GM13977 (cell line): ENCODE data around the gene TBC1D13.

Experiments used
- DNase-seq: peaks from one replicate; pipeline ENCODE4 v3.0.0; 2012; ENCODE audit warnings: low spot score
- in situ Hi-C: fragments of 300-500 bp; cut with MboI; formaldehyde crosslinking; loops from one replicate; pipeline ENCODE4 v1.12.0; 2022; ENCODE audit warnings: low sequenced_read_pairs, low pct_unique_long_range_greater_than_20kb, mixed read lengths, inconsistent platforms; ENCODE audit not compliant: unreplicated experiment
- TF ChIP-seq, protein P1 (sequence below): IDR thresholded peaks from 2 replicates; pipeline ENCODE4 v1.5.1; 2012; ENCODE audit warnings: mild to moderate bottlenecking, control low read depth; ENCODE audit not compliant: insufficient read depth; ENCODE audit errors: extremely low read depth, missing control alignments

Gene TBC1D13, protein sequence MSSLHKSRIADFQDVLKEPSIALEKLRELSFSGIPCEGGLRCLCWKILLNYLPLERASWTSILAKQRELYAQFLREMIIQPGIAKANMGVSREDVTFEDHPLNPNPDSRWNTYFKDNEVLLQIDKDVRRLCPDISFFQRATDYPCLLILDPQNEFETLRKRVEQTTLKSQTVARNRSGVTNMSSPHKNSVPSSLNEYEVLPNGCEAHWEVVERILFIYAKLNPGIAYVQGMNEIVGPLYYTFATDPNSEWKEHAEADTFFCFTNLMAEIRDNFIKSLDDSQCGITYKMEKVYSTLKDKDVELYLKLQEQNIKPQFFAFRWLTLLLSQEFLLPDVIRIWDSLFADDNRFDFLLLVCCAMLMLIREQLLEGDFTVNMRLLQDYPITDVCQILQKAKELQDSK

DNA sequence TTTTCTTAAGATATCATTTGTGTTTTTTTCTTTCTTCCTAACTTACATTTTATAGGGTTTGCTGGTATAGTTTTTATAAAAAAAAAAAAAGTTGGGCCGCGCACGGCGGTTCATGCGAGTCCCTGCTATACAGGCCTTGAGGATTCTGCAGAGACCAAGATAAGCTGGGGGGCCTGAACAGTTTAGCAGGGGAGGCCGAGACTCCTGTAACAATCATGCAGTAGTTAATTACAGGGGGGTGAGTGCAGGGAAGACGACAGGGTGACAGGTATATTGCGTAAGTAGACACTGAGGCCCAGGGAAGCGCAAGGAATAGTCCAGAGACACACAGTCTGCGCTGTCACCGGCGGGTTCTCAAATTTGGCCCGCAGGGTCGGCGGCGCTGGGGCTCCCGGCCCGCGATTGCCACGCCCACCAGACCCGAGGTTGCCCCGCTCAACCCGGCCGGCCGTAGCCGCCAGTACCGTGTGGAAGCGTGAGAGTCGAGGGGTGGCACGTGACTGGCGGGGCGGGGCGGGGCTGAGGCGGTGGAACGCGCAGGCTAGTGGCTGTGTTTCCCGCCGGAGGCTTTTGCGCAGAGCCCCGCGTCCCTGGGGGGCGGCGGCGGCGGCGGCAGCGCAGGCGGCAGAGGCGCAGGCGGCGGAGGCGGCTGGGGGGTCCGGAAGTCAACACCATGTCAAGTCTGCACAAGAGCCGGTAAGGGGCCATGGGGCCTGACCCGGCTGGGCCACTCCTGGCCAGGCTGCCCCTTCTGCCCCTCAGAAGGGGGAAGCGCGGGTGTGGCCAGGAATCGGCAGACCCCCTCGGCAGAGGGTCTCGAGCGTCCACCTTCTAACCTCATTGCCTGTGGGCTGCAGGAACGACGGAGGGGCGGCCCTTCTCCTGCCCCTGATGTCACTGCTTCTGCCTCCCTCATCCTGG is at the start of gene TBC1D13:
TBC1D13 (plus strand) TSS at position 573 of the 921 bp plus-strand sequence; CDS start at position 674, 101 bp downstream.
- in situ Hi-C loops, result no loop called here
- peak; percentile 97 for DNase-seq
- TF ChIP-seq, protein P1, sequence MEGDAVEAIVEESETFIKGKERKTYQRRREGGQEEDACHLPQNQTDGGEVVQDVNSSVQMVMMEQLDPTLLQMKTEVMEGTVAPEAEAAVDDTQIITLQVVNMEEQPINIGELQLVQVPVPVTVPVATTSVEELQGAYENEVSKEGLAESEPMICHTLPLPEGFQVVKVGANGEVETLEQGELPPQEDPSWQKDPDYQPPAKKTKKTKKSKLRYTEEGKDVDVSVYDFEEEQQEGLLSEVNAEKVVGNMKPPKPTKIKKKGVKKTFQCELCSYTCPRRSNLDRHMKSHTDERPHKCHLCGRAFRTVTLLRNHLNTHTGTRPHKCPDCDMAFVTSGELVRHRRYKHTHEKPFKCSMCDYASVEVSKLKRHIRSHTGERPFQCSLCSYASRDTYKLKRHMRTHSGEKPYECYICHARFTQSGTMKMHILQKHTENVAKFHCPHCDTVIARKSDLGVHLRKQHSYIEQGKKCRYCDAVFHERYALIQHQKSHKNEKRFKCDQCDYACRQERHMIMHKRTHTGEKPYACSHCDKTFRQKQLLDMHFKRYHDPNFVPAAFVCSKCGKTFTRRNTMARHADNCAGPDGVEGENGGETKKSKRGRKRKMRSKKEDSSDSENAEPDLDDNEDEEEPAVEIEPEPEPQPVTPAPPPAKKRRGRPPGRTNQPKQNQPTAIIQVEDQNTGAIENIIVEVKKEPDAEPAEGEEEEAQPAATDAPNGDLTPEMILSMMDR, result no peak

DNA sequence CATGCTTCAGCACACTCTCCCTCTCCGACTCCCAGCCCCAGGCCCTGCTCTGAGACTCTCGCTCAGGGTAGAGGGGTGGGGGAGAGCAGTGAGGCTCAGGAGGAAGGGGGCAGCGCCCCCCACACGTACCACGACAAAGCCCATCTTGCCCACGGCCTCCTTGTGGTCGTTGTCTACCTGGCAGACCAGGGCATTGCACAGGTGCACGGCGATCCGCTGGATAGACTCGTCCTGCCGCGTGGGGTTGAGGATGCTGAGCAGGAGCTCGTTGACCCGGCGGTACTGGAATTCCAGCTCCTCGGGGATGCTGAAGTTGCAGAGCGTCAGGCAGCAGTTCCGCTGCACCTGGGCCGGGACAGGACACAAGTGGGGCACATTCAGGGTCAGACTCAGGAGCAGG is 44.7 kb upstream of the TBC1D13 start:
- no peak for DNase-seq
- in situ Hi-C loops, result no loop called here
- TF ChIP-seq, protein P1, result no peak

DNA sequence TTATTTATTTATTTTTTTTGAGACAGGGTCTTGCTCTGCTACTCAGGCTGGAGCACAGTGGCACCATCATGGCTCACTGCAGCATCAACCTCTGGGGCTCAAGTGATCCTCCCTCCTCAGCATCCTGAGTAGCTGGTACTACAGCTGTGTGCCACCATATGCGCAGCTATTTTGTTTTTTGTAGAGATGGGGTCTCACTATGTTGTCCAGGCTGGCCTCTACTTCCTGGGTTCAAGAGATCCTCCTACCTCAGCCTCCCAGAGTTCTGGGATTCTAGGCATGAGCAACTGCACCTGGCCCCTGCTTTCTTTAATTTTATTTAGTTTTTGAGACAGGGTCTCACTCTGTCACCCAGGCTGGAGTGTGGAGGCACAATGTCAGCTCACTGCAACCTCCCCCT is 43.6 kb upstream of the TBC1D13 start:
- TF ChIP-seq, protein P1, result no peak
- DNase-seq, result no peak
- in situ Hi-C loops, result no loop called here

DNA sequence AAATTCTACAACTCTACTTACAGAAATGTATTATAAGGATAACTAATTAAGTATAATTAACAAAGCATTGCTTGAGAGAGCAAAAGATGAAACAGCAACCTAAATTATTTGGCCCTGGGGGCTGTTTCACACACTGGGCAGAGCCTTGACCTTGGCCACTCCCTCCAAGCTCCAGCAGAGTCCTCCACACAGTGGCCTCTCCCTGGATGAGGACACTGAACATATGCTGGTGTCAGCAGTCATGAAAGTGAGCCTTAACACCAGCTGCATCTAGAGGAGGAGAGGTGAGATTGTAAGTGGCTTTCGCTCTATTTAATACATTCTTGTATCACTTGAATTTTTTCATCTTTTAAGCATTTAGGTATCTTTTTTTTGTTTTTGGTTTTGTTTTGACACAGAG is 39.8 kb upstream of the TBC1D13 start:
- TF ChIP-seq, protein P1, result no peak
- in situ Hi-C loops, result no loop called here
- no peak for DNase-seq

DNA sequence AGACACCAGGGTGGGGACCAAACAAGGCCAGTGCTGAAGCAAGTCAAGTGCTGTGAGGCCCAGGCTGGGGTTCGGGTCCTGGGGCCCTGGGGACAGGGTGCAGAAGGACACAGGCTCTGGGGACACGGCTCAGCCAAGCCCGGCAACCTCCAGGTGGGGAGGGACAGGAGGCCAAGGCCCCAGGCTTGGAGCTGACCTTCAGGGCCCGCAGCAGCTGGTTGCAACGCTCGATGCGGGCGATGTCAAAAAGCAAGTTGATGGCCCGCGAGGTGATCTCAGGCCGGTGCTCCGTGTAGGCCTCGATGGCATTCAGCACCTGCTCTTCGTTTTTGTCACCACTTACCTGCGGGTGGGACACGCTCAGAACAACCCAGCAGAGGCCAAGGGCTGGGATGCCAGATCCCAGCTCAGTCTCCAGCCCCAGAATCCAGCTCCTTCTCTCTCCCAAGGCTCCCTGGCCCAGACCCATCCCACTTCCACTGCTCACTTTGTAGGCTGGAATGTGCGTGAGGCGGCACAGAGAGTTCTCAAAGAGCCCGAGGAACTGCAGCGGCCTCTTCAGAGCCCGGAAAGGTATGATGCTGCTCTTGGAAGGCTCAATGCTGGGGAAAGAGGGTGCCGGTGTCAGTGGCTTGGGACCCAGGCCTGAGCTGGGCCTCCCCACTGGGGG is 36.0 kb upstream of the TBC1D13 start:
- TF ChIP-seq, protein P1, result no peak
- in situ Hi-C loops, result no loop called here
- DNase-seq, result no peak

DNA sequence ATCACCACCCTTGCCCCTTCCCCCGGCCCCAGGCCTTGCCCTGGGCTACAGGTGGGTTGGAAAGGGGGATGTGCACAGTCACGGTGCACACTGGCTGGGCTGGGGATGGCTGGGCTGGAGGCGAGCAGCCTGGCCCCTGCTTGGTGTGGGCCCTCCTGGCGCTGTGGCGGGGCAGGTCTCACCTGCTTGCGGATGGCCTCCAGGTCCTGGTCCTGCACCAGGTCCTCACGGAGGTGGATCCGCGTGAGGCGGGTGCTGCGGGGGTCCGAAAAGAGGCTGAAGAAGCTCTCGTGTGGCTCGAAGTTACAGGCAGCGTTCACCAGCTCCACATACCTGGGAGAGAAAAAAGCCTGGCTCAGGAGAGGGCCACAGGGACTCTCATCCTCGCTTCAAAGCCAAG is 33.4 kb upstream of the TBC1D13 start:
- in situ Hi-C loops, result no loop called here
- TF ChIP-seq, protein P1, result no peak
- no peak for DNase-seq
